Measurements from ENCODE around the gene OSBPL3. TPM values are rescaled to one million over a fixed set of nuclear protein-coding genes. Genes with fewer than 3 reads are reported as not detected.

Gene OSBPL3
- total RNA-seq, 2 donors from 2014 or later, result 5.0 to 9.1 TPM

DNA sequence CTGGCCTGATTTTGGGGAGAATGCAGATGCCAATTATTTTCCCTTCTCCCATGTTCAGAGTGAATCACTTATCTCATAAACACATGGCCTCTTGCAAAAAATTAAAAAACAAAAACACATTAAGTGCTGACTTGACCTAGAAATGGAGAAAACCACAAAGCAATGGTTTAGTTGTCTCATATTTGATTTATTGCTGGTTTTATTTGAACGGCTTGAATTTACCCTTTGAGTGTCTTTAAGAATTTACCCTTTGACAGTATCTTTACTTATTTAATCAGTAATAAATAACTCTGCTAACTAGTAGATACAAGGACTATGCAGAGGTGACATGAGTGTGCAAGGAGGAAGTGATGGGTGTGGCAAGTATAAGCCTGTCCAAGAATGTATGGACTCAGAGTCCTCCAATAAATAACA, 154.6 kb downstream of the OSBPL3 start:
- intact Hi-C loops (cut with DNase I), result loop anchor here in 1 of 2 donors (5.0 kb wide), 1 partner anchor 152 kb away; no protein-coding TSS in a partner anchor
- no peak for DNase-seq (ENCODE audit: low spot score)

DNA sequence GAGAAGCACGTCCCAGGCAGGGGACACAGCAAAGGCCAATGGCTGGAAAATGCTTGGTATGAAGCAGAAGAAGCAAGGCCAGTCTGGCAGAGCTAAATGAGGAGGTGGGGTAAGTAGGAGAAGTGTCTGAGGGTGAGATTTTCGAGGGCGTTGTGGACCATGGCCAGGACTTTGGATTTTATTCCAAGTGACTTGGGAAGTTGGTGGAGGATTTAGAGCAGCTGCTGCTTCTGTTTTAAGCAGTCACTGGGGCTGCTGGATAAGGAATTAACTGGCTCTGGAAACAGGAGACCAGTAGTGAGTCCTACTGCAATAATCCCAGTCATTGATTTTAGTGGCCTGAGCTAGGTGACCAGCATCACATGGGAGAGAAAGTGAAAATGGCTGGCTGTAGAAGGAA, 155.1 kb downstream of the OSBPL3 start:
- intact Hi-C loops (cut with DNase I), result loop anchor here in 1 of 2 donors (5.0 kb wide), 2 partner anchors 152 to 247 kb away; no protein-coding TSS in a partner anchor

DNA sequence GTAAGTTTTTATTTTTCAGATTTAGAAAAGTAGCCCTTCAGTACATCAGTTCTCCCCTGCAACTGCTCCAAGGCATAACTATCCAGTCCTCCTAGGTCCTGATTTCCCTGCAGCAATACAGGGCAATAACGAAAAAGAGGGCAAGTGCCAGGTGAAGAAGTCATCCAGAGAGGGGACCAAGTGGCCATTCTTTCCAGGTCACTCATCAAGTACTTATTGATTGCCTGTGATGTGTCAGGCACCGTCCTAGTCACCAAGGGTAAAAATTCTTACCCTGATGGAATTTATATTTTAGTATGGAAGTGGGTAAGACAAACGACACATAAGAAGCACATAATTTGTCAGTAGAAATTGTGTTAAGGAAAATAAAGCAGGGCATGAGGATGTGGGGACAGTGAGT, 155.6 kb downstream of the OSBPL3 start:
- intact Hi-C loops (cut with DNase I), result loop anchor here in 1 of 2 donors (5.0 kb wide), 1 partner anchor 248 kb away; no protein-coding TSS in a partner anchor
- DNase-seq (ENCODE audit: low spot score), result no peak

More for the DNA sequence above, 155.1 kb downstream of the OSBPL3 start:
- DNase-seq (ENCODE audit: low spot score), result no peak

DNA sequence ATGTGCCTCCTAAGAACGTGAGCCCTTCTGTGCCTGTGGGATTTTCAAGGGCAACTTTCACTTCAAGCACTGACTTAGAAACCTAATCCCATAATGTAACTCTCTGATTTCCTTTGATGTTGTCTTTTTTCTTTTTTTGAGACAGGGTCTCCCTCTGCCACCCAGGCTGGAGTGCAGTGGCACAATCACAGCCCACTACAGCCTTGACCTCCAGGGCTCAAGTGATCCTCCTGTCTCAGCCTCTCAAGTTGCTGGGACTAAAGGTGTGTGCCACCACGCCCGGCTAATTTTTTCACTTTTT, 158.3 kb downstream of the OSBPL3 start:
- intact Hi-C loops (cut with DNase I), result loop anchor here in 1 of 2 donors (5.0 kb wide), 1 partner anchor 251 kb away; no protein-coding TSS in a partner anchor
- no peak for DNase-seq (ENCODE audit: low spot score)

DNA sequence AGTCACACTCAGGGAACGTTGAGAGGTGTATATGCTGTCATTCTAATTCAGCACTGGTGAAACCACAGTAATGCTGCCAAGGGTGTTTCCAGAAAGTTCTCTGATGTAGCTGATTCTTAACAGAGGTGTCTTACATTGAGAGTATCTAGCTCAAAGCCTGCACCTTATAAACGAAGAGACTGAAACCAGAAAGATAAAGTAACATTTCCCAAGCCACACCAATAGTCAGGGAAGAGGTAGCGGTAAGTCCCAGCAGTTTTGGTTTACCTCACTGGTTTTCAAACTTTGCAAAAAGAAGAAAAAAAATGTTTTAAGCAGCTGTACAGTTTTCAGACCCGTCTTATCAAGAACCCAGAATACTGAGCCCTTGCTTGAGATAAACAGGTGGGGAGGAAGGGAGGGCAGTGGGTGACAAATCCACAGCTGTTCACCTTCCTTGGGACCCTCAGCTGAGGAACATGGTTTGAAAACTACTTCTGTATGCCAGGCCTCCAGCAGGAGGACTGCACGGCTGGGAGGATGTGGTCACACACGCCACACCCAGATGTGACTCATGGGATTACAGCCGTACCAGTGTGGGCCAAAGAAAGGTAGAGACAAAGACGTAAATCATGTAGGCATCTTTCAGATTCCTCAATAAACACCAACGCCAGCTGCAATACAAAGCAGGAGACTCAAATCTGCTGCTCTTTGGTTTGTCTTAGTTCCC, 158.8 kb downstream of the OSBPL3 start:
- peak; percentile 89 for DNase-seq (ENCODE audit: low spot score)
- intact Hi-C loops (cut with DNase I), result loop anchor here in 1 of 2 donors (5.0 kb wide), 1 partner anchor 251 kb away; no protein-coding TSS in a partner anchor

DNA sequence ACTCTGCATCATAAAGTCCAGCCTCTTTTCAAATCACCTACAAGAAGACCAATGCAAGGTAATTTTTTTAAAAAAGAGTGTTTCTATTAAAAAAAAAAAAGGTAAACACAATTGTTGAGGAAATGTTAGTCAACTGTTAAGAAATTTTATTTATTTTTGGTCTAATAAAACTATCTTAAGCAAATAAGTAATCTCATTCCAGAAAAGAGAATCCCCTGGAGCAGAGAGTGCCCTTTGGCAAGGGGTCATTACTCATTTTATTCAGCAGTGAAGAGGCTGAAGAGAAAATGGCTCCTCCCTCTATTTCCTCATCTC, 159.3 kb downstream of the OSBPL3 start:
- intact Hi-C loops (cut with DNase I), result loop anchor here in 1 of 2 donors (5.0 kb wide), 1 partner anchor 252 kb away; no protein-coding TSS in a partner anchor
- DNase-seq (ENCODE audit: low spot score), result no peak

DNA sequence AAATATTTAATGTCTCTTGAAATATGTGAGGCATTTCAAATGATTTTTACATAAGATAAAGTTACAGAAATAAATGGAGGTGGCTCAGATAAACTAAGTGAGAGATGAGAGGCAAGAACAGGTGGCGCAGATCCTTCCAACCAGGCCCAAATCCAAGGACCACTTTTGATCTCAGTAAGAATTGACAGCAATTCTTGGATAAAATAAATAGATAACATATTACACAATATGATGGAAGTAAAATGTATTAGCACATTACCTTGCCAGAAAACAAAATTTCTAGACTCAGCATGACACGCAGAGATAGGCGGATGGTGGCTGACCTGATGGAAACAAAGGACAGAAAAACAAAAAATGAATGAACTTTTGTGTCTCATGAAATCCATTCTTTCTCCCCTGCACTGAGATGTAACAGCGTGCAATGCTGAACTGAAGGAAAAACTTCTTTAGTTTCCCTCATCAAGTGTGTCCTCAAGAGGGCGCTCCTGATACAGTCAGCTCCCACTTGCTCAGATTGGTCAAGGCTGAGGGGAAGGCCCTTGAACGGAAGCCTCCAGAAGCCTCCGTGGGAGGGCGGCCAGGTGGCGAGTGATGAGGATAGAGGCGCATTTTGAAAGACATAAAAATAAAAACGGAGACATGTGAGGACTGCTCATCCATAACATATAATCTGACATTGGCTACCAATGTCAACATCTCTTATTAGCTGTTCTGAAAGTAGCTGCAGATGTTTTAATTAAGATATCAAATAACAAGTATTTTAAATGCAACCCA, 159.9 kb downstream of the OSBPL3 start:
- peak; percentile 90 for DNase-seq (ENCODE audit: low spot score)
- intact Hi-C loops (cut with DNase I), result loop anchor here (5.0 to 10.0 kb wide), 3 partner anchors 252 to 277 kb away; no protein-coding TSS in a partner anchor

DNA sequence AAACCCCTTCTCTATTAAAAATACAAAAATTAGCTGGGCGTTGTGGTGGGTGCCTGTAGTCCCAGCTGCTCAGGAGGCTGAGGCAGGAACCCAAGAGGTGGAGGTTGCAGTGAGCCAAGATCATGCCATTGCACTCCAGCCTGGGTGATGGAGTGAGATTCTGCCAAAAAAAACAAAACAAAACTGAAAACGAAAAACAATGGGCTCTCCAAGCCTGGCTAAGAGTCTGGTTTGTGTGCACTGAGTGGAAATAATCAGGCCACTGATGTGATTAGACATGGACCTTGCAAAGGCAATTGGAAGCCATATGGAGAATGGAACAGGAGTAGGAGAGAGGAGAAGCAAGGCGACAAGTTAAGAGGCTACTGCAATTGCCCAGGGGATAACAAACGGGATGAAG, 162.6 kb downstream of the OSBPL3 start:
- no peak for DNase-seq (ENCODE audit: low spot score)
- intact Hi-C loops (cut with DNase I), result loop anchor here (5.0 to 10.0 kb wide), 2 partner anchors 267 to 280 kb away; no protein-coding TSS in a partner anchor

DNA sequence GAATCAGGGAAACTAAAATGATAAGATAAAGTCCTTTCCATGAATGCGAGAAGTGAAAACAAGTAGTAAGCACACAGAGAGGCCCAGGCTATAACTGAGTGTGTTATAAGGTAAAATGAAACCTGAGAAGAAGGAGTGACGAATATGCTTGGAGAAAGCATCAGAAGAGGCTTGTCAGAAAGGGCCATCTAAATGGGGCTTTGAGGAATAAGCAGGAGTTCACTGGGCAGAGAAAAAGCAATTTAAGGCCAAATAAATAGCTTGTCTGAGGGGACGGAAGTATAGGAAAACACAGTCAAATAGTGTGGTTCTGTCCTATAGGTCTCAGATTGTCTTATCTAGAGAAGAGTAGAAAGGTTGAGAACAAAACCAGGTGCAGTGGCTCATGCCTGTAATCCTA, 163.1 kb downstream of the OSBPL3 start:
- DNase-seq (ENCODE audit: low spot score), result no peak
- intact Hi-C loops (cut with DNase I), result loop anchor here (5.0 to 10.0 kb wide), 2 partner anchors 268 to 280 kb away; no protein-coding TSS in a partner anchor

DNA sequence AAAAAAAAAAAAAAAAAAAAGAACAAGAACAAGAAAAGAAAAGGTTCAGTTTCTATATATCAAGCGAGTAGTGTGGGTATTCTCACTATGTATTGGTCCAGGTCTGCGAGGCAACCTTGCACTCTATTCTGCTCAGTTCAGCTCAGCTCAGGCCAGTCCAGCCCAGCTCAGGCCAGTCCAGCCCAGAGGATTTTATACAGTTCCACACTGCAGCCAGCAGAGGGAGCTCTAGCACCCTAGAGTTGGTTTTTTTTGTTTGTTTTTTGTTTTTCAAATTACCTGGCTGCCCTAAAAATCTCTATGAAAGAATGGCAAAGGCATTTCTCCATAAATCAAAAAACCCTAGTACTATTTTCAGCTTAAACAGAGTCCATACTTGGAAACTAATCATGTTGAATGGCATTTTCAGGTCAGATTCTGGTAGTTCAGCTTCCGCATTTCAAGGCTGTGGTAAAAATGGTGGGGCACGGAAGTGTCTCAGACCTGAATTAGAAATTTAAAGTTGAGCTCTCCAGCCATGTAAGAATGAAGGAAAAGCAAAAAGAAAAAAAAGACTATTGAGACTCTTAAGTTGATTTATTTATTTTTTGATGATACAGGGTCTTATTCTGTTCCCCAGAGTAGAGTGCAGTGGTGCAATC, 167.6 kb downstream of the OSBPL3 start:
- intact Hi-C loops (cut with DNase I), result loop anchor here in 1 of 2 donors (10.0 kb wide), 1 partner anchor 272 kb away; no protein-coding TSS in a partner anchor
- peak; percentile 82 for DNase-seq (ENCODE audit: low spot score)

DNA sequence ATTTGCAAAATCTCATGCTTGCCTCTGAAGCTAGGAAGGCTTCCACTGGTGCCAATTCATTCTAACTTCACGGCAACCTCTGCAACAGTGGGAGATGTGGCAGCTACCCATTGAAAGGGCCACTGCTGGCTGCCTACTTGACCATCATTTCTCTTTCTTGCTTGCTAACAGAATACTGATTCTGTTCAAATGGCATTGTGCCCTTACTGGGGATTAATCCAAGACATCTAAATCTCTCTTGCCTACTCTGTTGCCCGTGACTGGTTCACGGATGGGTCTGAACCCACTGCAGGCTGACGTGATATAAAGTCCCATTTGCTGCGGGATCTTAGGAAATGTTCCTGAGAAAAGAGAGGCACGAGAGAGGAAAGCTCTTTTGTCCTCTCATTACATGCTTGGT, 171.5 kb downstream of the OSBPL3 start:
- DNase-seq (ENCODE audit: low spot score), result no peak

DNA sequence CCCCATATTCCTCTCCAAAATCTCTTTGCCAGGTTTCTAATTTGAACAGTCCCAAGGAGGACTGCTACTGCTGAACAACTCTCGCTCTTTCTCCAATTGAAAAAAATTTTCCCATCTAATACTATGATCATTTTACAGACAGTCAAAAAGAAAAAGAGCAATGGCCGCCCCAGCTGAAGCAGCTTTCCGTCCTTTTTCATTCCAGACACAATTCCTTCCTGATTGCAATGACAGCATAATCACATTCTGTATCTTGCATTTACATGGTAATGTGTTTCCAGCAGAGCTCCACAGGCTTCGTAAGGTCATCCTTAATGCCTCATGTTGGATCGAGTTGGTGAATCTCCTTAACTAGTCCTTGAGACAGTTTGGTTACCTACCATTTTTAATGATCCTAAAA, 177.7 kb downstream of the OSBPL3 start:
- no peak for DNase-seq (ENCODE audit: low spot score)
- intact Hi-C loops (cut with DNase I), result no loop called here

More for the DNA sequence above, 171.5 kb downstream of the OSBPL3 start:
- intact Hi-C loops (cut with DNase I), result no loop called here

DNA sequence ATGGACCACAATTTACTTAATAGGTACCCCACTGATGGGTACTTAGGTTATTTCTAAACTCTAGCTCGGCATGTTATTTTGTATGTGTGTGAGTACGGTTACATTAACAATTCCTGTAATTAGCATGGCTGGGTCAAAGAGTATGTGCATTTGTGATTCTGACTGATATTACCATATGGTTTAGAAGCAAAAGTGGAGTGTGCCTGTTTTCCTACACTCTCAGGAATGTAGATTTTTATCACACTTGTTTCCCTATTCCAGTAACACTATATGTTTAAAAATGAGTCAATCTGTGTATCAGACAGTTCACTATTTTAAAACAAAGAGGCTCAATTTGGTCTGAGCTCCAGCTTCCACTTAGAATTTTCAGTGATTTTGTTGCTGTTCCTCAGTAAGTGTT, 178.1 kb downstream of the OSBPL3 start:
- intact Hi-C loops (cut with DNase I), result no loop called here
- DNase-seq (ENCODE audit: low spot score), result no peak

DNA sequence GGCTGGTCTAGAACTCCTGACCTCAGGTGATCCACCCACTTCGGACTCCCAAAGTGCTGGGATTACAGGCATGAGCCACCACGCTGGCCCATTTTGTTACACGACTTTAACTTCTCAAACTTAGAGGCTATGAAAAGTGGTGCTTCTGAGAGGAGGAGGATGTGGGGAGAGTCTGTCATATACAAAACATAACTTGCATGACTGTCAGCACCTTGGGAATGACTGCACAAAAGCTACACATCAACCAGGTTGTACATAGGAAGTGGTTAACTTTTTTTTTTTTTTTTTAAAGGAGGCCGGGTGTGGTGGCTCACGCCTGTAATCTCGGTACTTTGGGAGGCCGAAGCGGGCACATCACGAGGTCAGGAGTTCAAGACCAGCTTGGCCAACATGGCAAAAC, 179.3 kb downstream of the OSBPL3 start:
- no peak for DNase-seq (ENCODE audit: low spot score)
- intact Hi-C loops (cut with DNase I), result no loop called here

DNA sequence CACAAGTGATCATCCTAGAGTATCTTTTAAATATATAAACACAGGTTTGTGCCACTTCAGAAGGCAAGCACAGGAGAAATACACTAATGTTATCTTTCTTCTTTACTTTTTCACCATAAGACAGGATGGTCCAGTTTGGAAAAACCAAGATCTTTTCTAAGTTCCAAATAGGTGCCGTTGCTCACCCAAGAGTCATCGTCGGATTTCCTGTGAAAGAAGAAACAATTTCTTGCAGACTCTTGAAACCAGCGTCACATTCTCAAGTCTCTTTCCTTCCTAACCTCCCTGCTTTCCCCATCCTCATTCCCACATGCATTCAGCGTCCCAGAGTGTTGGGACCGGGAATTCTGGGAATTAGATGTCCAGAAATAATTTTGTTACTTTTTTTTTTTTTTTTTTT, 179.9 kb downstream of the OSBPL3 start:
- intact Hi-C loops (cut with DNase I), result no loop called here

DNA sequence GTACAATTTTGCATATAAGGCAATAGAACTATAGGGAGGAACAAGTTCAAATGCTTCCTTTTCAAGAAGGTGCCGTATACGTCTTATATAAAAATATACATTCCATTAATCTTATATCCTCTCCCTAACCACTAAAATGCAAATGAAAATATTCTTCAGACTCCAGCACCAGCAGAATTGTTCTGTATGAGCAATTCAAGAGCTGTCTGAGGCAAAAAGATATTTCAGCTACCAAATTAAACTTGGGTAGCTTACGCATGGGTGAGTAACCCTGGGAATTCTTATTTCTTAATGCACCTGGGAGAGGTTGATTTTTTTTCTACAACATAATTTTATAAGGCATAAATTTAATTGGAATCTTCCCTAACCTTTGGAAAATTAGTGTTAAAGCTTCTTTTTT, 180.5 kb downstream of the OSBPL3 start:
- intact Hi-C loops (cut with DNase I), result no loop called here
- no peak for DNase-seq (ENCODE audit: low spot score)

More for the DNA sequence above, 179.9 kb downstream of the OSBPL3 start:
- no peak for DNase-seq (ENCODE audit: low spot score)

DNA sequence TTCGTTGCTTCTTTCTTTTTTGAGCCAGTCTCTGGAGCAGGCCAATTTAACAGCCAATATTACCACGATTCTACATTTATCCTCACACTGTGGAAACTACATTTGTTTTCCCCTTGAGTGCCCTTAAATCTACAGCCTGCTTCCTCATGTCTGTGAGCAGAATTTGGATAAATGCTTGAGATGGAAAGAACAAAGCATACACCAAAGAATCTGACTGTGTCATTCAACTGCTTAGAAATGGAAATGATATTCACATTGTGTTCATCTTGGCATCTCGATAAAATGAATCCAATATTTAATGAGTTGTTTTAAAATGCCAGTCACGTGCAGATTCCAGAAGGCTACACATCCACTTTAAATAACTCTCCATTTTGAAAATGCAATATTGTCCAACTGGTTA, 181.7 kb downstream of the OSBPL3 start:
- intact Hi-C loops (cut with DNase I), result no loop called here
- no peak for DNase-seq (ENCODE audit: low spot score)

DNA sequence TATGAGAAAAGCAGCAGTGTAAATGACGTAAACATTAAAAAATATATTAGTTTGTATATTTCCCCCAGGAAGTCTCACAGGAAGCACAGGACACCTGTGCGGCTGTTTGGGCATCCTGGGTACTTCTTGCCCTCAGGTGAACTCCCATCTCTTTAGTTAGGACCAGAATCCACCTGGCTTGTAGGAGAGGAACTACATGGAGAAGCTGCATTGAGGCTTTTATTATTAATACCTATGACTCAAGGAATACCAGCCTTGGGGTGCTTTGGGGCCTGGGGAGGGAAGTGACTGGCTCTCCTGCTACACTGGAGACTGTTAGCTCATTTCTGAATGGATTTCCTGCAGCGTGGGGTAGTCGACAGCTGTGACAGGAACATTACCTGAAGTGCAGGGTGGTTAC, 182.7 kb downstream of the OSBPL3 start:
- no peak for DNase-seq (ENCODE audit: low spot score)
- intact Hi-C loops (cut with DNase I), result no loop called here

DNA sequence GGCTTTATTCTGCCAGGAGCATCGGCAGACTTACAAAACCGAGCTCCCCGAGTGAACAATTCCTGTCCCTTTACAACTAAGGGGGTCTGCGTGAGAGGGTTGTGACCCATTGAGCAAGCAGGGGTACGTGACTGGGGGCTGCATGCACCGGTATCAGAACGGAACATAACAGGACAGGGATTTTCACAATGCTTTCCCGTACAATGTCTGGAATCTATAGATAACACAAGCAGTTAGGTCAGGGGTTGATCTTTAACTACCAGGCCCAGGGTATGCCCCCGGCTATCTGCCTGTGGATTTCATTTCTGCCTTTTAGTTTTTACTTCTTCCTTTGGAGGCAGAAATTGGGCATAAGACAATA, 184.6 kb downstream of the OSBPL3 start:
- intact Hi-C loops (cut with DNase I), result no loop called here
- no peak for DNase-seq (ENCODE audit: low spot score)
